ENCODE measurements around the gene NUDT17.

DNA sequence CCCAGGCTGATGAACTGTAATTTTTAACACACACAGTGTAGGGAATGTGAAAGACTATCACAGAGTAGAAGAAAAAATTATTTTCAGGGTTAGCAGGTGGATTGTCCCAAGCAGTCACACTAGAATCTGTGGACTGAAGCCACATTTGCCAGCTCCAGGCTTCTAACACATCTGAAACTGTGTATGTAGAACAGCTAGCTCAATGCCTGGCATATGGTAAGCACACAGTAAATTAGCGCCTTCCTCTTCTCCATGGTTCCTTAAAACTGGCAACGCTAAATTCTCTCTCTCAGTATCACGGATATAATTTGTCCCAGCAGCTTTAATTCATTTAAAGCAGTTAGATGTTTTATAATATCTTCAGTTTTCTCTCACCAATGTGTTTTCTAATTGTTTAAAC lies 2.4 kb upstream of the NUDT17 start:
- TF ChIP-seq POLR2A (IDR thresholded peaks at IDR 0.05; ENCODE audit: low read length) (no peak), GATA1 (IDR thresholded peaks at IDR 0.05; ENCODE audit: low read depth, low read length) (no peak)
